Mesenchymal stem cell (in vitro differentiated cells and primary cell): ENCODE measurements around the gene RGS9BP.
A peak's percentile ranks its signal among the peaks of the same experiment; 100 is the strongest.

Experiments
- DNase-seq: peaks from one replicate; pipeline ENCODE4 v3.0.0-alpha.2; 2013
- H2AFZ ChIP-seq: one replicate; pipeline ENCODE4 v1.6.1; 2013; ENCODE audit warnings: low read depth, mild to moderate bottlenecking, control low read depth, inconsistent platforms, low read length, moderate library complexity
- H2AK5ac ChIP-seq: 2 replicates; pipeline ENCODE4 v1.6.1; 2013; ENCODE audit warnings: low read length, moderate library complexity, mild to moderate bottlenecking, inconsistent platforms; ENCODE audit not compliant: severe bottlenecking
- H2BK120ac ChIP-seq: one replicate; pipeline ENCODE4 v1.6.1; 2013; ENCODE audit warnings: low read depth, mild to moderate bottlenecking, inconsistent platforms, low read length, moderate library complexity
- H2BK12ac ChIP-seq, 2 experiments: one replicate each; pipeline ENCODE4 v1.6.1; 2013; ENCODE audit warnings: inconsistent platforms in 2 of 2, low read length in 2 of 2, mild to moderate bottlenecking in 2 of 2, moderate library complexity in 2 of 2, control low read depth in 1 of 2
- H2BK15ac ChIP-seq: one replicate; pipeline ENCODE4 v1.6.1; 2013; ENCODE audit warnings: mild to moderate bottlenecking, low read depth, inconsistent platforms; ENCODE audit not compliant: poor library complexity, severe bottlenecking
- H2BK5ac ChIP-seq: 2 replicates; pipeline ENCODE4 v1.6.1; 2013; ENCODE audit warnings: low read depth, mild to moderate bottlenecking, low read length, control low read depth, inconsistent platforms; ENCODE audit not compliant: poor library complexity, severe bottlenecking
- H3K14ac ChIP-seq, 2 experiments: one replicate each; pipeline ENCODE4 v1.6.1; 2013; ENCODE audit warnings: inconsistent platforms in 2 of 2, low read length in 2 of 2, control low read depth in 1 of 2, mild to moderate bottlenecking in 1 of 2, moderate library complexity in 1 of 2
- H3K18ac ChIP-seq, 2 experiments: one replicate each; pipeline ENCODE4 v1.6.1; 2013; ENCODE audit warnings: inconsistent platforms in 2 of 2, low read length in 2 of 2, control low read depth in 1 of 2, low read depth in 1 of 2, mild to moderate bottlenecking in 1 of 2
- H3K23ac ChIP-seq, 2 experiments: one replicate each; pipeline ENCODE4 v1.6.1; 2013; ENCODE audit warnings: inconsistent platforms in 2 of 2, low read length in 2 of 2, mild to moderate bottlenecking in 2 of 2, moderate library complexity in 2 of 2, control low read depth in 1 of 2
- H3K27ac ChIP-seq: 2 replicates; pipeline ENCODE4 v1.5.1; 2013; ENCODE audit warnings: mild to moderate bottlenecking, moderate library complexity, low read length, control low read depth, inconsistent platforms; ENCODE audit not compliant: poor library complexity, severe bottlenecking
- H3K27me3 ChIP-seq, 2 experiments: 2 replicates each; pipeline versions ENCODE4 v1.6.1 to v1.7.0; 2013; ENCODE audit warnings: low read length in 2 of 2, mild to moderate bottlenecking in 2 of 2, moderate library complexity in 2 of 2, control low read depth in 1 of 2, inconsistent platforms in 1 of 2; ENCODE audit not compliant: control insufficient read depth in 1 of 2, insufficient read depth in 1 of 2
- H3K36me3 ChIP-seq, 2 experiments: 2 replicates each; pipeline versions ENCODE4 v1.6.1 to v1.7.0; 2013; ENCODE audit warnings: low read length in 2 of 2, control low read depth in 1 of 2, inconsistent platforms in 1 of 2, low read depth in 1 of 2, mild to moderate bottlenecking in 1 of 2; ENCODE audit not compliant: insufficient read depth in 2 of 2, control insufficient read depth in 1 of 2
- H3K4ac ChIP-seq, 2 experiments: one replicate each; pipeline ENCODE4 v1.6.1; 2013; ENCODE audit warnings: inconsistent platforms in 2 of 2, low read length in 2 of 2, mild to moderate bottlenecking in 2 of 2, moderate library complexity in 2 of 2, control low read depth in 1 of 2, low read depth in 1 of 2
- H3K4me1 ChIP-seq: 2 replicates; pipeline ENCODE4 v1.6.1; 2013; ENCODE audit warnings: low read depth, low read length, control low read depth; ENCODE audit not compliant: control insufficient read depth, insufficient read depth
- H3K4me2 ChIP-seq: 2 replicates; pipeline ENCODE4 v1.6.1; 2013; ENCODE audit warnings: low read length, mild to moderate bottlenecking, inconsistent platforms; ENCODE audit not compliant: poor library complexity, severe bottlenecking
- H3K4me3 ChIP-seq, 2 experiments: 2 replicates each; pipeline versions ENCODE4 v1.5.1 to v1.7.0; 2013; ENCODE audit warnings: low read length in 2 of 2, mild to moderate bottlenecking in 2 of 2, control low read depth in 1 of 2, low read depth in 1 of 2; ENCODE audit not compliant: insufficient read depth in 1 of 2
- H3K79me1 ChIP-seq: replicated peaks from 2 replicates; pipeline ENCODE4 v1.6.1; 2013; ENCODE audit warnings: mild to moderate bottlenecking, control low read depth, low read length, inconsistent platforms; ENCODE audit not compliant: poor library complexity, severe bottlenecking
- H3K9ac ChIP-seq: 2 replicates; pipeline ENCODE4 v1.7.0; 2013; ENCODE audit warnings: mild to moderate bottlenecking, low read length, moderate library complexity
- H3K9me3 ChIP-seq: 2 replicates; pipeline ENCODE4 v1.7.0; 2013; ENCODE audit warnings: mild to moderate bottlenecking, low read length; ENCODE audit not compliant: control insufficient read depth
- H4K8ac ChIP-seq: one replicate; pipeline ENCODE4 v1.6.1; 2013; ENCODE audit warnings: inconsistent platforms, mild to moderate bottlenecking, low read length, moderate library complexity
- H4K91ac ChIP-seq: one replicate; pipeline ENCODE4 v1.6.1; 2013; ENCODE audit warnings: mild to moderate bottlenecking, low read length, inconsistent platforms
- WGBS: methylation state at CpG from one replicate; pipeline ENCODE4 v1.1.7; 2013; ENCODE audit warnings: mixed read lengths; 5-methylcytosine and 5-hydroxymethylcytosine counted together

RGS9BP gene

DNA sequence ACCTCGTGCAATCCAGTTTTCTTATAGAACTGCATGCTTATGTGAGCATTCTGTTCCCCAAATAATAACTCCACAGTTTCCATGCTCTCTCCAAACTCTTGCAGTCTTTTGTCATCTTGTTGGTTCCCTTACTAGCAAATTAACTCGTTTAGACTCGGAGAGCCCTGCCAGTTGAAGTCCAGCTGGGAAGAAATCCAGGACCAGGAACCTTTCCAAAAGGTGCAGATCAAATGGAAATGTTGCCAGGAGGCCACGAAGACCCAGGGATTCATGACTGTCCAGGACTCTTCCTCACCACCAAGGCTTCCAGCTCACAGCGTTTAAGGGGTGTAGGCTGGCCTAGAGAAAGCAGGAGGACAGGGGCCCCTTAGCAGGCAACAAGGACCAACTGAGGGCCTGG is 41.8 kb downstream of the RGS9BP start:
- no peak overlapping the region for H3K23ac ChIP-seq
- no peak overlapping the region for H3K9ac ChIP-seq
- no peak overlapping the region for H2BK120ac ChIP-seq
- H4K91ac ChIP-seq = no peak overlapping the region
- no peak overlapping the region for H2BK15ac ChIP-seq
- H3K9me3 ChIP-seq = no peaks in the 10 kb centered on the region
- H3K4me1 ChIP-seq = peaks cover 2% of the 10 kb centered on the region
- no peak overlapping the region for H4K8ac ChIP-seq
- WGBS = 91% methylated on average over 4 of the region's 5 CpGs
- H2BK12ac ChIP-seq = no peak overlapping the region
- no peak overlapping the region for H3K4ac ChIP-seq
- H3K27ac ChIP-seq = no peak overlapping the region
- no peak overlapping the region for H2AFZ ChIP-seq
- H3K4me2 ChIP-seq = no peak overlapping the region
- H3K36me3 ChIP-seq = peaks cover 8 to 27% of the 10 kb centered on the region in 2 experiments
- DNase-seq = no peak
- no peak overlapping the region for H2AK5ac ChIP-seq
- H3K27me3 ChIP-seq = no peaks in the 10 kb centered on the region
- no peak overlapping the region for H3K4me3 ChIP-seq
- H2BK5ac ChIP-seq = no peak overlapping the region
- H3K14ac ChIP-seq = no peak overlapping the region
- no peak overlapping the region for H3K18ac ChIP-seq
- H3K79me1 ChIP-seq = no peaks in the 10 kb centered on the region

DNA sequence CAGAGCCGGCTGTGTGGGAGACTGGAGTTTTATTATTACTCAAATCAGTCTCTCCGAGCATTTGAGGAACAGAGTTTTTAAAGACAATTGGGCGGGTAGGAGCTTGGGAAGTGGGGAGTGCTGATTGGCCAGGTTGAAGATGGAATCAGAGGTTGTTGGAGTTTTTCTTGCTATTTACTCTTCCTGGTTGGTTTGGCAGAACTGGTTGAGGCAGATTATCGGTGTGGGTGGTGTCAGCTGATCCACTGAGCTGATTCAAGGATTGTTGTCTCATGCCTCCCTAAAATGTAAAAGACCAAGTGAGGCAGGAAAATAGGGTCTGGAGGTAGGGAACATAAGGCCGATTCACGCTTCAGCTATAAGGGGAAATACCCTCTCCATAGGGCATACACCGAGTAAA is 42.6 kb downstream of the RGS9BP start:
- H2BK15ac ChIP-seq = no peak overlapping the region
- H2AFZ ChIP-seq = no peak overlapping the region
- no peaks in the 10 kb centered on the region for H3K79me1 ChIP-seq
- DNase-seq = no peak
- no peak overlapping the region for H3K4me3 ChIP-seq
- H3K27me3 ChIP-seq = no peaks in the 10 kb centered on the region
- H3K36me3 ChIP-seq = peaks cover 8 to 23% of the 10 kb centered on the region in 2 experiments
- H3K9me3 ChIP-seq = no peaks in the 10 kb centered on the region
- H2BK12ac ChIP-seq = no peak overlapping the region
- no peak overlapping the region for H2BK5ac ChIP-seq
- no peak overlapping the region for H3K23ac ChIP-seq
- H3K9ac ChIP-seq = no peak overlapping the region
- no peak overlapping the region for H3K4me2 ChIP-seq
- H2AK5ac ChIP-seq = no peak overlapping the region
- no peak overlapping the region for H2BK120ac ChIP-seq
- 92% methylated on average over 7 of the region's 7 CpGs for WGBS
- no peak overlapping the region for H3K4ac ChIP-seq
- H3K4me1 ChIP-seq = peaks cover 2% of the 10 kb centered on the region
- H4K91ac ChIP-seq = no peak overlapping the region
- H3K14ac ChIP-seq = no peak overlapping the region
- H3K18ac ChIP-seq = no peak overlapping the region
- H3K27ac ChIP-seq = no peak overlapping the region
- H4K8ac ChIP-seq = no peak overlapping the region

DNA sequence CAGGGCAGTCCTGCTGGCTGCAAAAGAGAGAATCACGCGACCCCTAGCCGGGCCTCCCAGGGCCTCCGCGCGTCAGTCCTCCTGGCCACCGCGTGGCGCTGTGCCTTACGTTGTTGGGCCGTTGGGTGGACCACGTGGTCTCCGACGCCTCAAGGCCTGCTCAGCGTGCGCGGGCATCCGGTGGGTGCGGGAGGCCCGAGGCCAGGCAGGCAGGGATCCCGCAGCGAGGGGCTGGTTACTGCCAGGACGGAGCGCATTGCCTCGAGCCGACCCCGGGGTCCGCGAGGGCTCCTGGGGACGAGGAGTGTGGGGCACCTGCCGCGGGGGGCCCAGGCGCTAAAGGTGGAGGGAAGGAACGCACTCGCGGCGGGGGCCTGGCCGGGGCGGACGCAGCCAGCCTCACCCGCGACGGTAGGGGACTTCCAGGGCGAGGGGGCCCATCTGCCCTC is 44.0 kb downstream of the RGS9BP start, which contains the start of gene TDRD12:
TDRD12 (plus strand) TSS at position 157 of the 449 bp plus-strand sequence. CDS start 306 bp downstream, outside the sequence.
- Histone ChIP-seq H3K27me3 (no peaks in the 10 kb centered on the region), H4K8ac (no peak within 1 kb of the TSS), H2AK5ac (no peak within 1 kb of the TSS), H2BK15ac (peak within 1 kb of the TSS; percentile 67), H2BK5ac (no peak within 1 kb of the TSS), H3K27ac (no peak within 1 kb of the TSS), H3K4me2 (no peak within 1 kb of the TSS), H4K91ac (peak within 1 kb of the TSS; percentile 50), H3K14ac (no peak within 1 kb of the TSS), H3K4me3 (no peak within 1 kb of the TSS), H3K9me3 (no peaks in the 10 kb centered on the region), H3K4me1 (peaks cover 2% of the 10 kb centered on the region), H3K36me3 (peaks cover 8 to 16% of the 10 kb centered on the region in 2 experiments), H3K23ac (no peak within 1 kb of the TSS), H2AFZ (no peak within 1 kb of the TSS), H3K79me1 (no peaks in the 10 kb centered on the region), H3K18ac (no peak within 1 kb of the TSS), H3K4ac (no peak within 1 kb of the TSS), H2BK12ac (no peak within 1 kb of the TSS), H2BK120ac (no peak within 1 kb of the TSS), H3K9ac (no peak within 1 kb of the TSS)
- 96% methylated on average over 32 of the region's 44 CpGs for WGBS
- DNase-seq = no peak

DNA sequence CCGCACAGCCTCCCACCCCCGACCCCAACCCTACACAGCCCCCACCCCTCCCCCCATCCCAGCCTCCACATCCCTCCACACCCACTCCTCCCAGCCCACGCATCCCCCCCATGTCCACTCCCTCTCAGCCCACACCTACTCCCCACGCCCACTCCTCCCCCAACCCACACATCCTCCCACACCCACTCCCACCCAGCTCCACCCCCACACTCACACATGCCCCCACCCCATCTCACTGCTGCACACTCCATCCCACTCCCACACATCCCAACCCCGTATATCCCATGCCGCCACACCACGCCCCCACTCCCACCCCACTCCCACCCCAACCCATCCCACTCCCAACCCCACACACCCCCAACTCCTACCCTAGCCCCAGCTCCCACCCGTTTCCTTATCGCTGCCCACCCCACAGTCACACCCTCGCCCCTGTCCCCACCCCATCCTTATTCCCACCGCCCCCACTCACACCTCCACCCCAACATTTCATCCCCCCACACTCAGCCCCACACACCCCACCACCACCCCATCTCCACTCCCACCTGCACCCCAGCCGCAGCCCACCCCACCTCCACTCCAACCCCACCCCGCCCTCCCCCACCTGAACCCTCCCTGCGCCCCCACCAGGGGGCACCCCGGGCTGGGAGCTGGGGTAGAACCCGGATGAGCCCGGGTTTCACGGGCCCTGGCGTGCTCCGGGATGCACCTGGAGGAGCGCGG is 44.7 kb downstream of the RGS9BP start:
- no peak overlapping the region for H3K4me2 ChIP-seq

More for the DNA sequence above, 44.7 kb downstream of the RGS9BP start:
- Histone ChIP-seq H2AFZ (no peak overlapping the region), H3K4me3 (no peak overlapping the region), H3K9me3 (no peaks in the 10 kb centered on the region), H4K8ac (no peak overlapping the region), H2AK5ac (no peak overlapping the region), H2BK12ac (no peak overlapping the region), H3K23ac (no peak overlapping the region), H2BK5ac (no peak overlapping the region), H3K27me3 (no peaks in the 10 kb centered on the region), H3K4ac (no peak overlapping the region), H3K4me1 (peaks cover 2% of the 10 kb centered on the region), H3K27ac (no peak overlapping the region), H3K18ac (no peak overlapping the region), H4K91ac (no peak overlapping the region), H3K9ac (no peak overlapping the region), H2BK120ac (no peak overlapping the region), H3K36me3 (peaks cover 8 to 9% of the 10 kb centered on the region in 2 experiments), H3K79me1 (no peaks in the 10 kb centered on the region), H2BK15ac (no peak overlapping the region), H3K14ac (no peak overlapping the region)
- WGBS = 97% methylated on average over 19 of the region's 22 CpGs
- DNase-seq = no peak
